GM23338 (cell line): ENCODE data around the gene STXBP5L. TPM values are rescaled to one million over a fixed set of nuclear protein-coding genes. Genes with fewer than 3 reads are reported as not detected.
A peak's percentile ranks its signal among the peaks of the same experiment; 100 is the strongest.

Experiments used
- ATAC-seq: fragments of 200-7000 bp; cut with Tn5 transposase; 3 replicates; pipeline ENCODE4 v1.9.1; 2020
- DNase-seq: peaks from one replicate; pipeline ENCODE4 v3.0.0-alpha.2; 2015; ENCODE audit warnings: low spot score
- H2AFZ ChIP-seq: fragments of 200-600 bp; sonication (generic); 2 replicates; pipeline ENCODE4 v1.8.0; 2016; ENCODE audit warnings: antibody characterized with exemption, mild to moderate bottlenecking, moderate library complexity
- H3F3A ChIP-seq: fragments of 200-600 bp; sonication (generic); replicated peaks from 2 replicates; pipeline ENCODE4 v1.8.0; 2017; ENCODE audit warnings: antibody characterized with exemption, mixed run types, low read depth
- H3K27ac ChIP-seq: fragments of 200-600 bp; sonication (generic); 2 replicates; pipeline ENCODE4 v1.6.1; 2016; ENCODE audit warnings: low read depth
- H3K27me3 ChIP-seq: fragments of 200-600 bp; sonication (generic); 2 replicates; pipeline ENCODE4 v1.8.0; 2016; ENCODE audit warnings: mild to moderate bottlenecking, mixed run types, moderate library complexity; ENCODE audit not compliant: insufficient read depth
- H3K36me3 ChIP-seq: fragments of 200-600 bp; sonication (generic); 2 replicates; pipeline ENCODE4 v1.8.0; 2016; ENCODE audit warnings: mild to moderate bottlenecking; ENCODE audit not compliant: insufficient read depth
- H3K4me1 ChIP-seq: fragments of 200-600 bp; sonication (generic); 2 replicates; pipeline ENCODE4 v1.8.0; 2016; ENCODE audit warnings: mild to moderate bottlenecking, moderate library complexity; ENCODE audit not compliant: insufficient read depth
- H3K4me2 ChIP-seq: fragments of 200-600 bp; sonication (generic); 2 replicates; pipeline ENCODE4 v1.7.1; 2017; ENCODE audit warnings: mixed run types
- H3K4me3 ChIP-seq: fragments of 200-600 bp; sonication (generic); 2 replicates; pipeline ENCODE4 v1.6.1; 2016; ENCODE audit warnings: mixed run types
- H3K79me2 ChIP-seq: fragments of 200-600 bp; sonication (generic); replicated peaks from 2 replicates; pipeline ENCODE4 v1.8.0; 2017; ENCODE audit warnings: mild to moderate bottlenecking; ENCODE audit not compliant: insufficient read depth
- H3K9me2 ChIP-seq: fragments of 200-600 bp; sonication (generic); 2 replicates; pipeline ENCODE4 v1.8.0; 2017; ENCODE audit not compliant: insufficient read depth
- H4K20me1 ChIP-seq: fragments of 200-600 bp; sonication (generic); replicated peaks from 2 replicates; pipeline ENCODE4 v1.8.0; 2017; ENCODE audit warnings: mild to moderate bottlenecking; ENCODE audit not compliant: insufficient read depth
- H3K27ac Mint-ChIP-seq: 2 replicates; pipeline ENCODE4 v1.8.0; 2020; ENCODE audit warnings: inconsistent platforms, mild to moderate bottlenecking, moderate library complexity, mixed read lengths
- H3K27me3 Mint-ChIP-seq: 3 replicates; pipeline ENCODE4 v1.8.0; 2022; ENCODE audit warnings: low read depth, mild to moderate bottlenecking, moderate library complexity, mixed read lengths, inconsistent platforms; ENCODE audit not compliant: insufficient read depth, poor library complexity
- H3K36me3 Mint-ChIP-seq: 3 replicates; pipeline ENCODE4 v1.8.0; 2021; ENCODE audit warnings: low read depth, mild to moderate bottlenecking, inconsistent platforms, moderate library complexity, mixed read lengths
- H3K4me1 Mint-ChIP-seq: 3 replicates; pipeline ENCODE4 v1.8.0; 2020; ENCODE audit warnings: mild to moderate bottlenecking, inconsistent platforms, mixed read lengths
- H3K4me3 Mint-ChIP-seq: 3 replicates; pipeline ENCODE4 v1.8.0; 2021; ENCODE audit warnings: moderate library complexity, mild to moderate bottlenecking, inconsistent platforms, mixed read lengths
- H3K9me3 Mint-ChIP-seq: 3 replicates; pipeline ENCODE4 v1.8.0; 2020; ENCODE audit warnings: moderate library complexity, mild to moderate bottlenecking, inconsistent platforms, mixed read lengths
- ETS1 ChIP-seq: IDR thresholded peaks from 2 replicates; pipeline ENCODE4 v1.6.1; 2016; ENCODE audit warnings: antibody characterized with exemption
- JUNB ChIP-seq: IDR thresholded peaks from one replicate; pipeline ENCODE4 v1.6.1; 2016; ENCODE audit warnings: antibody characterized with exemption; ENCODE audit not compliant: unreplicated experiment
- NANOG ChIP-seq: IDR thresholded peaks from 2 replicates; pipeline ENCODE4 v1.6.1; 2016; ENCODE audit warnings: antibody characterized with exemption, borderline replicate concordance
- POLR2AphosphoS5 ChIP-seq: IDR thresholded peaks from 2 replicates; pipeline ENCODE4 v1.6.1; 2016; ENCODE audit warnings: antibody characterized with exemption, low read depth
- REST ChIP-seq: IDR thresholded peaks from one replicate; pipeline ENCODE4 v1.6.1; 2018; ENCODE audit warnings: antibody characterized with exemption; ENCODE audit not compliant: unreplicated experiment
- STAT1 ChIP-seq: IDR thresholded peaks from one replicate; pipeline ENCODE4 v1.6.1; 2016; ENCODE audit warnings: antibody characterized with exemption; ENCODE audit not compliant: unreplicated experiment
- ZNF462 ChIP-seq: fragments of 250-450 bp; sonication (Bioruptor Pico); IDR thresholded peaks from 2 replicates; pipeline ENCODE4 v1.5.0; 2020; ENCODE audit warnings: mild to moderate bottlenecking, moderate library complexity
- polyA plus RNA-seq: library from polyadenylated mRNA; unstranded; fragments of >200 nt; fragmentation: Nextera tagmentation; extraction: Ambion mirVana; gene quantifications from 2 replicates; pipeline ENCODE4 v1.2.1, GENCODE V29; 2016
- total RNA-seq: library from RNA; depleted of rRNA; stranded (reverse); fragments of >200 nt; shearing (Covaris generic); gene quantifications from 2 replicates; pipeline ENCODE4 v1.2.3, GENCODE V29; 2014

The STXBP5L gene
- total and polyA plus RNA-seq, 2 experiments from 2014 or later, result 4.2 to 6.0 TPM

GRCh38 chr3:120988994-120989393 is 81.0 kb downstream of the STXBP5L start (continued):
- no peak for TF ChIP-seq ZNF462 (CRISPR knock-in tag)
- no peak for TF ChIP-seq NANOG
- no peak for TF ChIP-seq POLR2AphosphoS5
- no peak for TF ChIP-seq STAT1
- no peak for TF ChIP-seq JUNB

GRCh38 chr3:121018917-121019321 is 110.9 kb downstream of the STXBP5L start:
- H3K79me2 ChIP-seq, result peaks cover 3% of the 10 kb centered on the region; the same call in 1 of the 2 replicates
- Mint-ChIP-seq H3K4me3 (no peak overlapping the region), H3K4me1 (no peaks in the 10 kb centered on the region; the same call in 2 of the 3 replicates), H3K27ac (no peak overlapping the region), H3K36me3 (peaks cover 22% of the 10 kb centered on the region), H3K27me3 (no peaks in the 10 kb centered on the region), H3K9me3 (peaks cover 10% of the 10 kb centered on the region; the same call in 2 of the 3 replicates)
- no peaks in the 10 kb centered on the region for H3K36me3 ChIP-seq
- H3K27ac ChIP-seq, result no peak overlapping the region
- no peaks in the 10 kb centered on the region for H3F3A ChIP-seq
- H3K4me1 ChIP-seq, result no peaks in the 10 kb centered on the region
- no peak overlapping the region for H3K4me3 ChIP-seq
- H3K9me2 ChIP-seq, result peaks cover 7% of the 10 kb centered on the region
- ATAC-seq (0 out of 3 replicates have a peak, but pooled peaks have one; percentile 30), DNase-seq (peak; percentile 1)
- no peak overlapping the region for H3K4me2 ChIP-seq
- H4K20me1 ChIP-seq, result no peaks in the 10 kb centered on the region
- no peak overlapping the region for H2AFZ ChIP-seq
- H3K27me3 ChIP-seq, result no peaks in the 10 kb centered on the region
- TF ChIP-seq ETS1 (no peak), REST (no peak), POLR2AphosphoS5 (no peak), NANOG (no peak)
